Stimulated activated naive CD8-positive, alpha-beta T cell treated with anti-CD3 and anti-CD28 coated beads, Interleukin-15, Interleukin-2, amounts not matched to agents 100 U/mL and 50 U/mL, for 24 hours (primary cell): ENCODE measurements around the gene KCNQ1OT1.

Experiments used
- ATAC-seq: fragments of 150-1000 bp; cut with Tn5 transposase; one replicate; pipeline ENCODE4 v1.10.0; 2021
- DNase-seq: peaks from one replicate; pipeline ENCODE4 v3.0.0; 2021

Gene KCNQ1OT1

GRCh38 chr11:2666828-2667570 lies 32.8 kb downstream of the KCNQ1OT1 start:
- no peak for ATAC-seq
- no peak for DNase-seq

GRCh38 chr11:2666401-2666741 lies 33.4 kb downstream of the KCNQ1OT1 start:
- no peak for ATAC-seq
- DNase-seq = no peak

- no peak for DNase-seq
- ATAC-seq = no peak
Observed at GRCh38 chr11:2665526-2666400, 34.0 kb downstream of the KCNQ1OT1 start.

GRCh38 chr11:2664791-2665525 lies 34.8 kb downstream of the KCNQ1OT1 start:
- no peak for DNase-seq
- ATAC-seq = no peak

GRCh38 chr11:2664376-2664775 lies 35.4 kb downstream of the KCNQ1OT1 start:
- no peak for ATAC-seq
- no peak for DNase-seq

- ATAC-seq = no peak
- DNase-seq = no peak
Observed at GRCh38 chr11:2663915-2664314, 35.9 kb downstream of the KCNQ1OT1 start.

GRCh38 chr11:2663506-2663905 lies 36.3 kb downstream of the KCNQ1OT1 start:
- no peak for DNase-seq

GRCh38 chr11:2662430-2663299 lies 37.1 kb downstream of the KCNQ1OT1 start:
- DNase-seq (no peak), ATAC-seq (no peak)

More at GRCh38 chr11:2663506-2663905, 36.3 kb downstream of the KCNQ1OT1 start:
- no peak for ATAC-seq

- no peak for DNase-seq
- ATAC-seq = no peak
Observed at GRCh38 chr11:2662024-2662312, 37.8 kb downstream of the KCNQ1OT1 start.

GRCh38 chr11:2661173-2662023 lies 38.4 kb downstream of the KCNQ1OT1 start:
- ATAC-seq (no peak), DNase-seq (no peak)

GRCh38 chr11:2660357-2660939 lies 39.3 kb downstream of the KCNQ1OT1 start:
- DNase-seq (no peak), ATAC-seq (no peak)

GRCh38 chr11:2657697-2658284 lies 42.0 kb downstream of the KCNQ1OT1 start:
- no peak for DNase-seq
- ATAC-seq = no peak

- no peak for ATAC-seq
Observed at GRCh38 chr11:2656859-2657258, 42.9 kb downstream of the KCNQ1OT1 start.

GRCh38 chr11:2655834-2656622 lies 43.8 kb downstream of the KCNQ1OT1 start:
- ATAC-seq = peak; percentile 49
- no peak for DNase-seq

More at GRCh38 chr11:2656859-2657258, 42.9 kb downstream of the KCNQ1OT1 start:
- no peak for DNase-seq

- DNase-seq (no peak), ATAC-seq (no peak)
Observed at GRCh38 chr11:2655016-2655719, 44.6 kb downstream of the KCNQ1OT1 start.

- ATAC-seq = no peak
- DNase-seq = no peak
Observed at GRCh38 chr11:2653930-2654739, 45.7 kb downstream of the KCNQ1OT1 start.

- no peak for ATAC-seq
- no peak for DNase-seq
Observed at GRCh38 chr11:2653198-2653551, 46.6 kb downstream of the KCNQ1OT1 start.
